Stimulated activated CD4-positive, alpha-beta T cell treated with anti-CD3 and anti-CD28 coated beads, Interleukin-1b, Interleukin-23, amount 100 ng/mL, for 1 hour (primary cell): Measurements from ENCODE around the gene HLA-E.

Experiments used
- DNase-seq, 2 donors: peaks; one replicate each; pipeline ENCODE4 v3.0.0-alpha.2; 2020; ENCODE audit warnings: low read depth in 2 of 2

Gene HLA-E

DNA sequence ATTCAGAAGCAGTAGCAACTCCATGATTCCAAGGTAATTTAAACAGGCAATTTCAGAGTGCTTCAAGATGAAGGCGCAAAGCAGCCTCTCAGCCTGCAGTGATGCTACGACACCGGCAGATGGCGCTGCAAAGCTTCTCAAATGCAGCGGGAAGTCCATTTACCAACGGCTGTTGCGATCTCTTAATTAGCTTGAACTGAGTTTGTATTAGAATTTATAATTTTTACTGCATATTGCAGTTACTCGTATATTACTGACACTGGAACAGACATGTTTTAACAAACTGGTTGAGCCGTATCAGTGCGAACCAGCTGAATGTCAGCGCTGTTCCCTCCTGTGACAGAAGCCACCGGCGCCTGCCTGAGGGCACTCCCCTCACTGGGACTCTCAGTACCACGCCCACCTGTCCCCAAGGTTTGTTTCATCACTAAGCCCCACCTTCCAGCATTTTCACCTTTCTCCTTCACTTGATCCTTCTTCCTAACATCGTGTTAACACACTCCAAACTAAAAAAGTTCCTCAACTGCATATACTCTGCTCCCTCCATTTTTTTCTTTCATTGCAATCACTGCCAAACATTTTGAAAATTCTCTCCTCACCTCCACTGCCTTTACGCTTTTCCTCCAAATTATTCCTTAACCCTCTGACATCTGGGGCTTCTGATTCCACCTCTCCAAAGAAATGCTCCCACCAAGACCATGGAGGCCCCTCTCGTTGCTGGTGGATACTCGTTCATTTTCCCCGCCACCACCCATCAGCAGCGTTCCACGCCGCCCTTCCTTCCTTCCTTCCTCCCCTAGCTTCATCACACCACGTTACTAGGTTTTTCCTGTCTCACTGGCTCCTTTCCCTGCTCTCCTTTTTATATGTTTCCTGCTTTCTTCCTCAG, 52.5 kb downstream of the HLA-E start:
- DNase-seq: peak; percentile 53 to 62

GRCh38 chr6:30542404-30542725, 53.1 kb downstream of the HLA-E start:
- no peak for DNase-seq

DNA sequence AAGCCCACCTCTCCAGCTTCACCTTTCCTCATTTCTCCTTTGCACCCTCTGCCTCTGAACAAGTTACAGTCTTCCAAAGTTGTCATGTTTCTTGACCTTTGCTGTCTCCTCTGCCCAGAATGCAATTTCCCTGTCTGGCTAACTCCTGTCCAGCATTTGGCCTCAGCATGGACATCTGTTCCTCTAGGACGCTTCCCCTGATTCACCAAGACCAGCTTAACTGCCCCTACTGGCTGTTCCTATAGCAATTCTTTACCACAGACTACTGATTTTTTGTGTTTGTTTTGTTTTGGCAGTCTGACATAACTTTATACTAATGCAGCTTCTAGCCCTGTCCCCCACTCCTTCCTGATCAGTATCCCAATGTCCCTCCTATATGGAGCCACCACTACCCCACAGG, 53.6 kb downstream of the HLA-E start:
- DNase-seq: no peak
